Thymus (tissue), 11 donors: ENCODE results near the gene CHST5. TPM values are rescaled to one million over a fixed set of nuclear protein-coding genes. Genes with fewer than 3 reads are reported as not detected.
A peak's percentile ranks its signal among the peaks of the same experiment; 100 is the strongest.
"Not testable (repeated sequence)": the region's sequence is repeated elsewhere in the genome, so short reads cannot be mapped to it uniquely, and the experiment has no call there.

Experiments used
- DNase-seq, 9 donors: peaks; one replicate each; pipeline ENCODE4 v3.0.0-alpha.2; 2013; ENCODE audit warnings: low spot score in 9 of 9, low read depth in 6 of 9, missing footprints in 1 of 9
- H3K27ac ChIP-seq, 2 donors: one replicate each; pipeline ENCODE4 v1.5.1; 2013; ENCODE audit warnings: control low read depth in 1 of 2, low read depth in 1 of 2, low read length in 1 of 2, mild to moderate bottlenecking in 1 of 2, moderate library complexity in 1 of 2
- H3K27me3 ChIP-seq, 2 donors: one replicate each; pipeline ENCODE4 v1.5.1; 2013; ENCODE audit warnings: low read length in 1 of 2; ENCODE audit not compliant: control insufficient read depth in 2 of 2, insufficient read depth in 1 of 2
- H3K36me3 ChIP-seq, 2 donors: one replicate each; pipeline ENCODE4 v1.5.1; 2013; ENCODE audit warnings: low read length in 1 of 2, mild to moderate bottlenecking in 1 of 2, moderate library complexity in 1 of 2; ENCODE audit not compliant: control insufficient read depth in 2 of 2, insufficient read depth in 2 of 2
- H3K4me1 ChIP-seq, 2 donors: one replicate each; pipeline ENCODE4 v1.5.1; 2013; ENCODE audit warnings: low read length in 2 of 2; ENCODE audit not compliant: control insufficient read depth in 2 of 2, insufficient read depth in 2 of 2
- H3K4me3 ChIP-seq, 2 donors: one replicate each; pipeline ENCODE4 v1.5.1; 2013; ENCODE audit warnings: low read length in 2 of 2, control low read depth in 1 of 2, mild to moderate bottlenecking in 1 of 2
- H3K9me3 ChIP-seq, 2 donors: one replicate each; pipeline ENCODE4 v1.5.1; 2013; ENCODE audit warnings: low read length in 1 of 2, mild to moderate bottlenecking in 1 of 2; ENCODE audit not compliant: control insufficient read depth in 2 of 2, insufficient read depth in 1 of 2
- WGBS: extraction: QIAGEN DNeasy Blood & Tissue Kit; methylation state at CpG from one replicate; pipeline ENCODE4 v1.1.7; 2013; 5-methylcytosine and 5-hydroxymethylcytosine counted together
- polyA plus RNA-seq: library from polyadenylated mRNA; stranded (reverse); fragments of 200-250 nt; gene quantifications from one replicate; pipeline ENCODE4 v1.2.3, GENCODE V29; 2013
- total RNA-seq: library from RNA; stranded (reverse); fragments of 120-200 nt; gene quantifications from one replicate; pipeline ENCODE4 v1.2.4, GENCODE V29; 2013
- donor health status: healthy.

Gene CHST5
- total and polyA plus RNA-seq, 2 donors = 0.11 TPM; not detected in 1

DNA sequence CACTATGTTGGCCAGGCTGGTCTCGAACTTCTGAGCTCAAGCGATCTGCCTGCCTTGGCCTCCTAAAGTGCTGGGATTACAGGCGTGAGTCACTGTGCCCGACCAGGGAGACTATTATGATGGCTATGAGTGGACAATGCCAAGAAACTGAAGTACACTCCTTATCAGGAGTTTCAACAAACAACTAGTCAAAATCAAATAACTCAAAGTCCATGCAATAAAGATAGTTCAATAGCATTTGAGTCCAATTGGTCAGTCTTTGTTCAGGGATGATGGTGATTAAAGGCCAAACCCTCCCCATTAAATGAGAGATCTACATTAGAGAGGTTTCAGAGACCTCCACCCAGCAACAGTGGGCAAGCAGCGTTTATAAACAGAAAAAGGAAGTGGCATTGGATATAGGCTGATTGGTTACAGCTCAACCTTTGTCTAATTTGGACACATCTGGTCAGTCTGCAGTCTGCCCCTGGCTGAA is 8.0 kb downstream of the CHST5 start:
- H3K27me3 ChIP-seq = no peaks in the 10 kb centered on the region
- H3K9me3 ChIP-seq = no peaks in the 10 kb centered on the region
- H3K27ac ChIP-seq = no peak overlapping the region
- no peaks in the 10 kb centered on the region for H3K36me3 ChIP-seq
- WGBS = 91% methylated on average over 5 of the region's 5 CpGs
- no peak overlapping the region for H3K4me3 ChIP-seq
- no peak for DNase-seq
- no peaks in the 10 kb centered on the region for H3K4me1 ChIP-seq

DNA sequence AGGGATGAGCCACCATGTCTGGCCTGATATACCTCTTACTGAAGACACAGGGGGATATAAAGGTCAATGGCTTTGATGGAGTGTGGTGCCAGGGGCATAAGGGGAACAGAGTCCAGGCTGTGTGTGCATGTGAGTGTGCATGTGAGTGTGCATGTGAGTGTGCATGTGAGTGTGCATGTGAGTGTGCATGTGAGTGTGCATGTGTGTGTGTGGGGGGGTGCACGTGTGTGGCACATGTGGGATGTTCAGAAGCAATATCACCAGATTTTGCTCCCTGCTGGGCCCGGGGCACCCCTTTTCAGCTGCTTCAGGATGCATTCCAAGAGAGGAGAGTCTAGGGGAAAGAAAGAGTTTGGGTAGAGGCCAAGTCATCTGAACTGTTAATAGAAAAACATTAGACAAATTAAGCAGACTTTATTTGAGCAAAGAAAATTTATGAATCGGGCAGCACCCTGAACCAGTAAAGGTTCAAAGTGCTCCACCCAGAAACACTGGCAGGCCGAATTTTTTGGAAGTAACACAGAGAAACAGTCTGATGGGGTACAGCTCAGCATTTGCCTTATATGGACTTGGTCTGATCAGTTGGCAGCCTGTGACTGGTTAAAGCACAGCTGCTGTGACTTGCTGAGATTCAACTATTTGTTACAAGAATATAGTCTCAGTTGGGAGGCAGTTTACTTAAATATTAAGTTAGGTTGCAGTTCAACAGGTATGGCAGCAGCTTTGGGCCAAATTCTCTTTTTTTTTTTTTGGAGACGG is 9.7 kb downstream of the CHST5 start:
- Histone ChIP-seq H3K27ac (no peak overlapping the region), H3K36me3 (no peaks in the 10 kb centered on the region), H3K27me3 (no peaks in the 10 kb centered on the region), H3K9me3 (no peaks in the 10 kb centered on the region), H3K4me1 (no peaks in the 10 kb centered on the region), H3K4me3 (no peak overlapping the region)
- DNase-seq = no peak
- WGBS = 98% methylated on average over 5 of the region's 5 CpGs

DNA sequence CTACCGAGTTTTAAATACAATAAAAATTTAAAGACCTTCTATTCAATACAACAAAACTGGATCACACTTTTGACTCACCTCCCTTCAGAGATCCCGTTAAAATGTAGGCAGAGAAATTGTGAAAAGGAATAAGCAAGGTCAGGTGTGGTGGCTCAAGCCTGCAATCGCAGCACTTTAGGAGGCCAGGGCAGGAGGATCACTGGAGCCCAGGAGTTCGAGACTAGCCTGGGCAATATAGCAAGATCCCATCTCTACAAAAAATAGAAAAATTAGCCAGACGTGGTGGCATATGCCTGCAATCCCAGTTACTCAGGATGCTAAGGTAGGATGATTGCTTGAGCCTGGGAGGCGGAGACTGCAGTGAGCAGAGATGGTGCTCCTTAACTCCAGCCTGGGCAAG is 16.7 kb downstream of the CHST5 start:
- 97% methylated on average over 6 of the region's 6 CpGs for WGBS
- H3K4me3 ChIP-seq = no peak overlapping the region
- H3K27ac ChIP-seq = no peak overlapping the region
- H3K27me3 ChIP-seq = peaks cover 0 to 20% of the 10 kb centered on the region in 2 donors
- no peak for DNase-seq
- peaks cover 0 to 6% of the 10 kb centered on the region in 2 donors for H3K4me1 ChIP-seq
- H3K9me3 ChIP-seq = no peaks in the 10 kb centered on the region
- no peaks in the 10 kb centered on the region for H3K36me3 ChIP-seq

DNA sequence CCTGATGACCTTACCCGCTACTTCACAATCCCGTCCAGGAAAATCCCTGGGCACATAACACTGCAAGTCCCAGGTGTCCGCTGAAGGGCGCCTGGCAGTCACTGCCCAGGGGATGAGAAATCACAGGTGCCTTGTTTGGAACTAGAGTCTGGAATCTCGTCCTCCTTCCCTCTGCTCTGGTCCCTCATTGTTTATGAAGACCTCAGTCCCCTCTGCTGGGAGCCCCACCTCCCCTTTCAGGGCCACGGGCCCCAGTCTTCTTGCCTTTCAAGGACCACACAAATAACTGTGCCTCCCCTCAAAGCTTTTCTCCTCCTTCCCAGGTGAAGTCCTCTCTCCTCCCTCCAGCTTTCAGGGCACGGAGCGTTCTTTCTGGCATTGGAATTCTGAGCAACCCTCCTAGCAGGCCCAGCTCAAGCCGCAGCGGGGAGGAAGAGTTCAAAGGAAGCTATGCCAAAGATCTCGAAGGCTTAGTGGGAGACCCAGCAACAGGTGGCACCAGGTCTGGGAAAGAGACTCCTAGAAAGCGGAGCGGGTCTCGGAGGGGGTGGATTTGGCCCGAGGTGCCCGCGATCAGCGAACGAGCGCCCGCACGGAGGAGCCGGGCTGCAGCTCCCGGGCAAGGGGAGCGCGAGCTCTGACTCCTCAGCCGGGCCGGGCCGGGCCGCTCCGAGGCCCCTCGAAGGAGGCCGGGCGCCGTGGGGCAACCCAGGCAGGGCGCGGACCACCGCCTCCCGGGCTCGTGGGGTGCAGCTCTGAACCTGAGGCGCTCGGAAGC is 19.5 kb downstream of the CHST5 start:
- not testable (repeated sequence) for H3K36me3 ChIP-seq, H3K9me3 ChIP-seq, H3K4me1 ChIP-seq
- WGBS = 12% methylated on average over 42 of the region's 42 CpGs
- H3K27ac ChIP-seq = peak overlapping the region in 1 of 2 donors; percentile 78
- H3K27me3 ChIP-seq = peaks cover 0 to 20% of the 10 kb centered on the region in 2 donors
- DNase-seq = peak in 3 of 9 donors; percentile 16 to 25 (median 22)
- H3K4me3 ChIP-seq = peak overlapping the region; percentile 58 to 67

DNA sequence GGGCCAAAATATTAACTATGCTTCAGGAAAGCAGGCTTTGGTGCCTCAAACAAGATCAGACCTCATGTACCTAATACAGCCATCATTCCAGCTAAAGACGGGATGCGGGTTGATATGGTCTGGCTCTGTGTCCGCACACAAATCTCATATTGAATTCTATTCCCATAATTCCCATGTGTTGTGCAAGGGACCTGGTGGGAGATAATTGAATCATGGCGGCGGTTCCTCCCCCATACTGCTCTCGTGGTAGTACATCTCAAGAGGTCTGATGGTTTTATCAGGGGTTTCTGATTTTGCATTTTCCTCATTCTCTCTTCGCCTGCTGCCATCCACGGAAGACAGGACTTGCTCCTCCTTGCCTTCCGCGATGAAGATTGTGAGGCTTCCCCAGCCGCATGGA is 21.6 kb downstream of the CHST5 start:
- H3K4me1 ChIP-seq = peaks cover 0 to 6% of the 10 kb centered on the region in 2 donors
- no peak for DNase-seq
- 97% methylated on average over 11 of the region's 11 CpGs for WGBS
- H3K4me3 ChIP-seq = no peak overlapping the region
- H3K36me3 ChIP-seq = no peaks in the 10 kb centered on the region
- peaks cover 0 to 20% of the 10 kb centered on the region in 2 donors for H3K27me3 ChIP-seq
- H3K9me3 ChIP-seq = no peaks in the 10 kb centered on the region
- no peak overlapping the region for H3K27ac ChIP-seq

DNA sequence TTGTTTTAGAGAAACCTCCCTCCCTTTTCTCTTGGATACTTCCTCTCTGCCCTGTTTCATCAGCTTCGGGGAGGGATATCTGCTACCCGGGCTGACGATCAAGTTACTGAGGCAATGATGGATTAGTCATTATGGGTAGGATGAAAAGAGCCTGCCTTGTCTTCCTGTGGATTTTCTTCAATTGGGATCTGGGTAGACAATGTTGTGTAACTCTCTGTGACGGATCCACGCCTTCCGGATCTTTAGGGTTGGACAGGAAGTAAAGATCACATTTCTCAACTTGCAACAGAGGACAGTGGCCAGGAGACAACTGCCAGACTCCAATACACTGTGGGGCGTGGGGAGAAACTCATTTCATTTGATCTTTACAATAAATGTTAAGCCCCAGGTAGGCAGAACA is 29.3 kb downstream of the CHST5 start:
- WGBS = 70% methylated on average over 7 of the region's 7 CpGs
- Histone ChIP-seq H3K9me3 (no peaks in the 10 kb centered on the region), H3K36me3 (no peaks in the 10 kb centered on the region), H3K27ac (no peak overlapping the region), H3K4me1 (no peaks in the 10 kb centered on the region), H3K4me3 (no peak overlapping the region), H3K27me3 (no peaks in the 10 kb centered on the region)
- DNase-seq = no peak

DNA sequence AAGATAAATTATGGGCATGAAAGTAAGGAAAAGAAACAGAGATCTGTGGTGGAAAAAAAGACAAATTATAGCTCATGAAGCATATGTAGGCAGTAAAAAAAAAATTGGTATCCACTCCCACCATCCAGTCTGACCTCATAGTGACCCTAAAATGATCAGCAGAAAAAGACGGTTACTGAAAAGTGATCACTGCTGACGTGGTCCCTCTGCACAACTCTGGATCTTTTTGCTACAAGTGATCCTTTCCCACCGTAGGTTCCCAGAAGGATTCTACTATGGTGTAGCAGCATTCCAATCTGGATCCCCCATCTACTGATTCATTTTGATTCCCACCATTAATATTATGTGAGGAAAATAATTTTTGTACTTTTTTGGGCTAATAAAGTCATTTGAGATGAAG is 29.8 kb downstream of the CHST5 start:
- H3K4me3 ChIP-seq = no peak overlapping the region
- H3K4me1 ChIP-seq = no peaks in the 10 kb centered on the region
- WGBS = 94% methylated on average over 3 of the region's 3 CpGs
- no peaks in the 10 kb centered on the region for H3K9me3 ChIP-seq
- no peak overlapping the region for H3K27ac ChIP-seq
- no peak for DNase-seq
- no peaks in the 10 kb centered on the region for H3K36me3 ChIP-seq
- H3K27me3 ChIP-seq = no peaks in the 10 kb centered on the region

DNA sequence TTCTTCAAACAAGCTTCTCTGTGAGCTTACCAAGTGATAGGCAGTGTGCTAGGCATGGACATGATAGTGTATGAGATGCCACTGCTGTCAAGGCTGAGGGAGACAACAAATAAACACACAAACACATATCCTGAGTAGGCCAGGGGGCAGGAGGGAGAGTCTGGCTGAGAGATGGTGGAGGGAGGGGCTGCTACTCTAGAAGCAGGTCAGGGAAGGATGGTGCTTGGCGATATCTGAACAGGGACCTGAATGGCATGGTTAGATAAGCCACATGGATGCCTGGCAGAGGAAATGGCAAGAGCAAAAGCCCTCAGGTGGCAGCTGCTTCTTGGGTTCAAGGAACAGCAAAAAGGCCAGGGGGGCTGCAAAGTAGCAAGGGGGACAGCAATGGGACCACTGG is 32.1 kb downstream of the CHST5 start:
- WGBS = 97% methylated on average over 1 of the region's 1 CpG
- no peaks in the 10 kb centered on the region for H3K9me3 ChIP-seq
- no peak for DNase-seq
- no peaks in the 10 kb centered on the region for H3K4me1 ChIP-seq
- no peaks in the 10 kb centered on the region for H3K27me3 ChIP-seq
- no peaks in the 10 kb centered on the region for H3K36me3 ChIP-seq
- no peak overlapping the region for H3K4me3 ChIP-seq
- no peak overlapping the region for H3K27ac ChIP-seq

DNA sequence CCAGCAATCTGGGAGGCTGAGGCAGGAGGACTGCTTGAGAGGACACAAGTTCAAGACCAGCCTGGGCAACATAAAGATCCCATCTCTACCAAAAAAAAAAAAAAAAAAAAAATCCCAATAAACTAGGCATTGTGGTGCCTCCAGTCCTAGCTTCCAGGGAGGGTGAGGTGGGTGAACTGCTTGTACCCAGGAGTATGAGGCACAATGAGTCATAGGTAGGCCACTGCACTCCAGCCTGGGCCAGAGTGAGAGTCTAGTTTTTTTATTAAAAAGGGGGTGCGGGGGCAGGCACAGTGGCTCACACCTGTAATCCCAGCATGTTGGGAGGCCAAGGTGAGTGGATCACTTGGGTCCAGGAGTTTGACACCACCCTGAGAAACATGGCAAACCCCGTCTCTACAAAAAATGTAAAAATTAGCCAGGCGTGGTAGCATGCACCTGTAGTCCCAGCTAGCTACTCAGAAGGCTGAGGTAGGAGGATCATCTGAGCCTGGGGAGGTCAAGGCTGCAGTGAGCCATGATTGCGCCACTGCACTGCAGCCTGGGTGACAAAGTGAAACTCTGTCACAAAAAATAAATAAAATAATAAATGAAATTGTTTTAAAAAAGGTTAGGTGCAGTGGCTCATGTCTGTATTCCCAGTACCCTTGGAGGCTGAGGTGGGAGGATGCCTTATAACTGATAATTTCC is 32.8 kb downstream of the CHST5 start:
- Histone ChIP-seq H3K36me3 (no peaks in the 10 kb centered on the region), H3K9me3 (no peaks in the 10 kb centered on the region), H3K27ac (no peak overlapping the region), H3K27me3 (no peaks in the 10 kb centered on the region), H3K4me1 (no peaks in the 10 kb centered on the region), H3K4me3 (no peak overlapping the region)
- 85% methylated on average over 4 of the region's 4 CpGs for WGBS
- DNase-seq = no peak
